Vagina (tissue), 2 donors: ENCODE data around the gene CHST2.

Source experiments
- POLR2A ChIP-seq, 2 donors: fragments of 450-650 bp; IDR thresholded peaks; one replicate each; pipeline ENCODE4 v1.6.1; 2017; ENCODE audit warnings: antibody characterized with exemption in 2 of 2, mild to moderate bottlenecking in 2 of 2, moderate library complexity in 2 of 2
- POLR2AphosphoS5 ChIP-seq, 2 donors: sonication (generic); formaldehyde crosslinking; IDR thresholded peaks; one replicate each; pipeline ENCODE4 v1.9.0; 2017; ENCODE audit warnings: antibody characterized with exemption in 2 of 2, mild to moderate bottlenecking in 2 of 2, low read depth in 1 of 2; ENCODE audit not compliant: insufficient read depth in 1 of 2
- TF ChIP-seq, protein P1 (sequence below), 3 experiments: fragments of 450-650 bp in 2 of 3; fragments of 200-600 bp in 1 of 3; sonication (generic) in 1 of 3; IDR thresholded peaks; one replicate each; pipeline ENCODE4 v1.5.1; 2017 to 2019; ENCODE audit warnings: antibody characterized with exemption in 3 of 3, mild to moderate bottlenecking in 2 of 3, moderate library complexity in 2 of 3

DNA sequence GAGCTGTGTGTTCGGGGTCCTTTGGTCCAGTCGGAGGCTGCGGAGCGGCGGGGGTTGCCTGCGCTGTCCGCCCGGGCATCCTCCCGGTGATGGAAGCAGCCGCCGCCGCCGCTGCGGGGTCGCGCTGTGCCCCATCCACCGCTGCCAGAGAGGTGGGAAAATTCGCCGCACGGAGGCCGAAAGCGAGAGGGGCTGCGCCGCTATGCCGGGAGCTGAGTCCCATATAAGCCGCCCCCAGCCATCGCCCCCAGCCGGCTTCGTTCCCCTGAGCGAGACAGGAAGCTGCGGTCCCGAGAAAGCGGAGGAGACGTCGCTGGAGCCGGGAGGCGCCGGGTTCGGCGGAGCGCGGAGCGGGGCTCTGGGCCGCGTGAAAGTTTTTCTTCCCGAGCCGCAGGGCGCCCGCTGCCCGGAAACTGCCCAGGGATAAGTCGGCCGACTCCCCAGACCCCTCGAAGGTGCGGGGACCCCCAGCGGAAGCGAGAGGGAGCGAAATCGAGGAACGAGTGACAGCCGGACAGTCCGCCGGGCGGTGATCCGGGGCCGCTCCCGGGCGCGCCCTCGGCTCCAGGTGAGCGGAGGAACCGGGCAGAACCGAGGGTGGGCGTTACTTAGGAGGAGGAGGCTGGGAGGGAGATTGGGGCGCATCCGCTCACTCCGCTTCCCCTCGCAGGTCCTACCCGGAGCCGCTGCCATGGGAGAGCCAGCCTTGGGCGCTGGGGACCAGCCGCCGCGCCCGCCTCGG, 574 bp downstream of the CHST2 start:
- TF ChIP-seq POLR2AphosphoS5 (IDR thresholded peaks at IDR 0.05; ENCODE audit: insufficient read depth in 1 of 2, low read depth in 1 of 2) (peak in 1 of 2 donors; percentile 15), POLR2A (IDR thresholded peaks at IDR 0.05) (no peak)
- TF ChIP-seq, protein P1, sequence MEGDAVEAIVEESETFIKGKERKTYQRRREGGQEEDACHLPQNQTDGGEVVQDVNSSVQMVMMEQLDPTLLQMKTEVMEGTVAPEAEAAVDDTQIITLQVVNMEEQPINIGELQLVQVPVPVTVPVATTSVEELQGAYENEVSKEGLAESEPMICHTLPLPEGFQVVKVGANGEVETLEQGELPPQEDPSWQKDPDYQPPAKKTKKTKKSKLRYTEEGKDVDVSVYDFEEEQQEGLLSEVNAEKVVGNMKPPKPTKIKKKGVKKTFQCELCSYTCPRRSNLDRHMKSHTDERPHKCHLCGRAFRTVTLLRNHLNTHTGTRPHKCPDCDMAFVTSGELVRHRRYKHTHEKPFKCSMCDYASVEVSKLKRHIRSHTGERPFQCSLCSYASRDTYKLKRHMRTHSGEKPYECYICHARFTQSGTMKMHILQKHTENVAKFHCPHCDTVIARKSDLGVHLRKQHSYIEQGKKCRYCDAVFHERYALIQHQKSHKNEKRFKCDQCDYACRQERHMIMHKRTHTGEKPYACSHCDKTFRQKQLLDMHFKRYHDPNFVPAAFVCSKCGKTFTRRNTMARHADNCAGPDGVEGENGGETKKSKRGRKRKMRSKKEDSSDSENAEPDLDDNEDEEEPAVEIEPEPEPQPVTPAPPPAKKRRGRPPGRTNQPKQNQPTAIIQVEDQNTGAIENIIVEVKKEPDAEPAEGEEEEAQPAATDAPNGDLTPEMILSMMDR (IDR thresholded peaks at IDR 0.05) = no peak
